ENCODE data around the gene UXS1.

Gene UXS1

GRCh38 chr2:106187273-106187891 lies 6.7 kb downstream of the UXS1 start:
- Histone ChIP-seq H3K9me3 (ENCODE audit: control insufficient read depth, insufficient read depth, low read length) (no peaks in the 10 kb centered on the region), H3K4me1 (ENCODE audit: control insufficient read depth, insufficient read depth, low read length) (peaks cover 20% of the 10 kb centered on the region), H3K36me3 (ENCODE audit: control insufficient read depth, insufficient read depth, low read length) (no peaks in the 10 kb centered on the region), H3K9ac (ENCODE audit: low read depth, low read length) (no peak overlapping the region), H3K4me3 (ENCODE audit: low read depth, low read length) (no peak overlapping the region), H3K27me3 (ENCODE audit: control insufficient read depth, insufficient read depth, low read length) (no peaks in the 10 kb centered on the region)

- no peak overlapping the region for H3K9ac ChIP-seq (ENCODE audit: low read depth, low read length)
- H3K27me3 ChIP-seq (ENCODE audit: control insufficient read depth, insufficient read depth, low read length) = no peaks in the 10 kb centered on the region
- no peaks in the 10 kb centered on the region for H3K9me3 ChIP-seq (ENCODE audit: control insufficient read depth, insufficient read depth, low read length)
- no peaks in the 10 kb centered on the region for H3K36me3 ChIP-seq (ENCODE audit: control insufficient read depth, insufficient read depth, low read length)
- no peak overlapping the region for H3K4me3 ChIP-seq (ENCODE audit: low read depth, low read length)
- H3K4me1 ChIP-seq (ENCODE audit: control insufficient read depth, insufficient read depth, low read length) = peaks cover 8% of the 10 kb centered on the region
These were observed 8.5 kb downstream of the UXS1 start for GRCh38 chr2:106185475-106186184.

- no peak overlapping the region for H3K9ac ChIP-seq (ENCODE audit: low read depth, low read length)
- H3K4me3 ChIP-seq (ENCODE audit: low read depth, low read length) = no peak overlapping the region
- no peaks in the 10 kb centered on the region for H3K27me3 ChIP-seq (ENCODE audit: control insufficient read depth, insufficient read depth, low read length)
- peaks cover 8% of the 10 kb centered on the region for H3K4me1 ChIP-seq (ENCODE audit: control insufficient read depth, insufficient read depth, low read length)
- no peaks in the 10 kb centered on the region for H3K36me3 ChIP-seq (ENCODE audit: control insufficient read depth, insufficient read depth, low read length)
- H3K9me3 ChIP-seq (ENCODE audit: control insufficient read depth, insufficient read depth, low read length) = no peaks in the 10 kb centered on the region
These were observed 9.2 kb downstream of the UXS1 start for GRCh38 chr2:106184857-106185256.

GRCh38 chr2:106184394-106184793 lies 9.7 kb downstream of the UXS1 start:
- no peak overlapping the region for H3K4me3 ChIP-seq (ENCODE audit: low read depth, low read length)
- H3K4me1 ChIP-seq (ENCODE audit: control insufficient read depth, insufficient read depth, low read length) = peaks cover 8% of the 10 kb centered on the region
- H3K36me3 ChIP-seq (ENCODE audit: control insufficient read depth, insufficient read depth, low read length) = no peaks in the 10 kb centered on the region
- H3K27me3 ChIP-seq (ENCODE audit: control insufficient read depth, insufficient read depth, low read length) = no peaks in the 10 kb centered on the region
- no peak overlapping the region for H3K9ac ChIP-seq (ENCODE audit: low read depth, low read length)
- H3K9me3 ChIP-seq (ENCODE audit: control insufficient read depth, insufficient read depth, low read length) = no peaks in the 10 kb centered on the region

GRCh38 chr2:106183101-106183696 lies 10.9 kb downstream of the UXS1 start:
- Histone ChIP-seq H3K9ac (ENCODE audit: low read depth, low read length) (no peak overlapping the region), H3K27me3 (ENCODE audit: control insufficient read depth, insufficient read depth, low read length) (no peaks in the 10 kb centered on the region), H3K4me1 (ENCODE audit: control insufficient read depth, insufficient read depth, low read length) (peaks cover 8% of the 10 kb centered on the region), H3K36me3 (ENCODE audit: control insufficient read depth, insufficient read depth, low read length) (no peaks in the 10 kb centered on the region), H3K4me3 (ENCODE audit: low read depth, low read length) (no peak overlapping the region), H3K9me3 (ENCODE audit: control insufficient read depth, insufficient read depth, low read length) (no peaks in the 10 kb centered on the region)

- peaks cover 8% of the 10 kb centered on the region for H3K4me1 ChIP-seq (ENCODE audit: control insufficient read depth, insufficient read depth, low read length)
- H3K9ac ChIP-seq (ENCODE audit: low read depth, low read length) = no peak overlapping the region
- H3K36me3 ChIP-seq (ENCODE audit: control insufficient read depth, insufficient read depth, low read length) = no peaks in the 10 kb centered on the region
- H3K4me3 ChIP-seq (ENCODE audit: low read depth, low read length) = no peak overlapping the region
- H3K27me3 ChIP-seq (ENCODE audit: control insufficient read depth, insufficient read depth, low read length) = no peaks in the 10 kb centered on the region
- H3K9me3 ChIP-seq (ENCODE audit: control insufficient read depth, insufficient read depth, low read length) = no peaks in the 10 kb centered on the region
These were observed 13.0 kb downstream of the UXS1 start for GRCh38 chr2:106181064-106181463.

- H3K4me1 ChIP-seq (ENCODE audit: control insufficient read depth, insufficient read depth, low read length) = peaks cover 8% of the 10 kb centered on the region
These were observed 13.5 kb downstream of the UXS1 start for GRCh38 chr2:106180602-106181001.

GRCh38 chr2:106178716-106179115 lies 15.4 kb downstream of the UXS1 start:
- Histone ChIP-seq H3K9ac (ENCODE audit: low read depth, low read length) (no peak overlapping the region), H3K9me3 (ENCODE audit: control insufficient read depth, insufficient read depth, low read length) (no peaks in the 10 kb centered on the region), H3K4me1 (ENCODE audit: control insufficient read depth, insufficient read depth, low read length) (peaks cover 8% of the 10 kb centered on the region)

More at GRCh38 chr2:106180602-106181001, 13.5 kb downstream of the UXS1 start:
- Histone ChIP-seq H3K9ac (ENCODE audit: low read depth, low read length) (no peak overlapping the region), H3K27me3 (ENCODE audit: control insufficient read depth, insufficient read depth, low read length) (no peaks in the 10 kb centered on the region), H3K36me3 (ENCODE audit: control insufficient read depth, insufficient read depth, low read length) (no peaks in the 10 kb centered on the region), H3K4me3 (ENCODE audit: low read depth, low read length) (no peak overlapping the region), H3K9me3 (ENCODE audit: control insufficient read depth, insufficient read depth, low read length) (no peaks in the 10 kb centered on the region)

GRCh38 chr2:106177581-106177980 lies 16.5 kb downstream of the UXS1 start:
- no peaks in the 10 kb centered on the region for H3K4me1 ChIP-seq (ENCODE audit: control insufficient read depth, insufficient read depth, low read length)
- no peak overlapping the region for H3K9ac ChIP-seq (ENCODE audit: low read depth, low read length)
- H3K27me3 ChIP-seq (ENCODE audit: control insufficient read depth, insufficient read depth, low read length) = no peaks in the 10 kb centered on the region
- no peak overlapping the region for H3K4me3 ChIP-seq (ENCODE audit: low read depth, low read length)
- H3K36me3 ChIP-seq (ENCODE audit: control insufficient read depth, insufficient read depth, low read length) = no peaks in the 10 kb centered on the region
- no peaks in the 10 kb centered on the region for H3K9me3 ChIP-seq (ENCODE audit: control insufficient read depth, insufficient read depth, low read length)

More at GRCh38 chr2:106178716-106179115, 15.4 kb downstream of the UXS1 start:
- no peaks in the 10 kb centered on the region for H3K27me3 ChIP-seq (ENCODE audit: control insufficient read depth, insufficient read depth, low read length)
- H3K36me3 ChIP-seq (ENCODE audit: control insufficient read depth, insufficient read depth, low read length) = no peaks in the 10 kb centered on the region
- no peak overlapping the region for H3K4me3 ChIP-seq (ENCODE audit: low read depth, low read length)

GRCh38 chr2:106176446-106177099 lies 17.5 kb downstream of the UXS1 start:
- H3K36me3 ChIP-seq (ENCODE audit: control insufficient read depth, insufficient read depth, low read length) = no peaks in the 10 kb centered on the region
- no peaks in the 10 kb centered on the region for H3K9me3 ChIP-seq (ENCODE audit: control insufficient read depth, insufficient read depth, low read length)
- H3K4me3 ChIP-seq (ENCODE audit: low read depth, low read length) = no peak overlapping the region
- H3K9ac ChIP-seq (ENCODE audit: low read depth, low read length) = no peak overlapping the region
- H3K27me3 ChIP-seq (ENCODE audit: control insufficient read depth, insufficient read depth, low read length) = no peaks in the 10 kb centered on the region
- peaks cover 3% of the 10 kb centered on the region for H3K4me1 ChIP-seq (ENCODE audit: control insufficient read depth, insufficient read depth, low read length)

- Histone ChIP-seq H3K9ac (ENCODE audit: low read depth, low read length) (no peak overlapping the region), H3K4me1 (ENCODE audit: control insufficient read depth, insufficient read depth, low read length) (peaks cover 5% of the 10 kb centered on the region), H3K4me3 (ENCODE audit: low read depth, low read length) (no peak overlapping the region), H3K36me3 (ENCODE audit: control insufficient read depth, insufficient read depth, low read length) (no peaks in the 10 kb centered on the region), H3K27me3 (ENCODE audit: control insufficient read depth, insufficient read depth, low read length) (no peaks in the 10 kb centered on the region), H3K9me3 (ENCODE audit: control insufficient read depth, insufficient read depth, low read length) (no peaks in the 10 kb centered on the region)
These were observed 18.8 kb downstream of the UXS1 start for GRCh38 chr2:106175086-106175850.

Measured in iPS-15b (cell line).